ENCODE measurements around the gene LRRIQ1.

LRRIQ1 gene

GRCh38 chr12:84995641-84996040 lies 40.5 kb upstream of the LRRIQ1 start:
- H4K20me1 ChIP-seq (ENCODE audit: insufficient read depth, low read length), result no peaks in the 10 kb centered on the region
- no peak overlapping the region for H2AFZ ChIP-seq (ENCODE audit: low read length)
- H3K9me3 ChIP-seq (replicated peaks; ENCODE audit: insufficient read depth, low read length), result no peaks in the 10 kb centered on the region
- H3K79me2 ChIP-seq (ENCODE audit: low read length), result no peaks in the 10 kb centered on the region
- H3K9me2 ChIP-seq (replicated peaks; ENCODE audit: insufficient read depth, low read length), result no peaks in the 10 kb centered on the region
- H3K4me1 ChIP-seq (ENCODE audit: low read length), result no peaks in the 10 kb centered on the region
- H3K4me2 ChIP-seq (ENCODE audit: low read depth, low read length), result no peak overlapping the region
- no peak for DNase-seq
- H3K27me3 ChIP-seq (replicated peaks; ENCODE audit: insufficient read depth, low read length), result no peaks in the 10 kb centered on the region
- no peak overlapping the region for H3K4me3 ChIP-seq (ENCODE audit: low read length)
- H3F3A ChIP-seq (ENCODE audit: insufficient read depth, low read length), result no peaks in the 10 kb centered on the region
- H3K36me3 ChIP-seq (replicated peaks; ENCODE audit: insufficient read depth, low read length), result no peaks in the 10 kb centered on the region
- TF ChIP-seq EZH2phosphoT487 (IDR thresholded peaks at IDR 0.05; ENCODE audit: low read length) (no peak), EZH2 (optimal IDR thresholded peaks at IDR 0.05; ENCODE audit: low read depth, low read length) (no peak)
- TF ChIP-seq, protein P1, sequence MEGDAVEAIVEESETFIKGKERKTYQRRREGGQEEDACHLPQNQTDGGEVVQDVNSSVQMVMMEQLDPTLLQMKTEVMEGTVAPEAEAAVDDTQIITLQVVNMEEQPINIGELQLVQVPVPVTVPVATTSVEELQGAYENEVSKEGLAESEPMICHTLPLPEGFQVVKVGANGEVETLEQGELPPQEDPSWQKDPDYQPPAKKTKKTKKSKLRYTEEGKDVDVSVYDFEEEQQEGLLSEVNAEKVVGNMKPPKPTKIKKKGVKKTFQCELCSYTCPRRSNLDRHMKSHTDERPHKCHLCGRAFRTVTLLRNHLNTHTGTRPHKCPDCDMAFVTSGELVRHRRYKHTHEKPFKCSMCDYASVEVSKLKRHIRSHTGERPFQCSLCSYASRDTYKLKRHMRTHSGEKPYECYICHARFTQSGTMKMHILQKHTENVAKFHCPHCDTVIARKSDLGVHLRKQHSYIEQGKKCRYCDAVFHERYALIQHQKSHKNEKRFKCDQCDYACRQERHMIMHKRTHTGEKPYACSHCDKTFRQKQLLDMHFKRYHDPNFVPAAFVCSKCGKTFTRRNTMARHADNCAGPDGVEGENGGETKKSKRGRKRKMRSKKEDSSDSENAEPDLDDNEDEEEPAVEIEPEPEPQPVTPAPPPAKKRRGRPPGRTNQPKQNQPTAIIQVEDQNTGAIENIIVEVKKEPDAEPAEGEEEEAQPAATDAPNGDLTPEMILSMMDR (IDR thresholded peaks at IDR 0.05; ENCODE audit: low read length), result no peak
- no peak overlapping the region for H3K9ac ChIP-seq (ENCODE audit: low read length)
- no peak overlapping the region for H3K27ac ChIP-seq (ENCODE audit: low read length)

GRCh38 chr12:84996759-84997158 lies 39.4 kb upstream of the LRRIQ1 start:
- Histone ChIP-seq H3K27ac (ENCODE audit: low read length) (no peak overlapping the region), H2AFZ (ENCODE audit: low read length) (no peak overlapping the region), H4K20me1 (ENCODE audit: insufficient read depth, low read length) (no peaks in the 10 kb centered on the region), H3K9ac (ENCODE audit: low read length) (no peak overlapping the region), H3K9me3 (replicated peaks; ENCODE audit: insufficient read depth, low read length) (no peaks in the 10 kb centered on the region), H3K4me2 (ENCODE audit: low read depth, low read length) (no peak overlapping the region), H3K27me3 (replicated peaks; ENCODE audit: insufficient read depth, low read length) (no peaks in the 10 kb centered on the region), H3F3A (ENCODE audit: insufficient read depth, low read length) (no peaks in the 10 kb centered on the region), H3K4me1 (ENCODE audit: low read length) (no peaks in the 10 kb centered on the region), H3K79me2 (ENCODE audit: low read length) (no peaks in the 10 kb centered on the region), H3K4me3 (ENCODE audit: low read length) (no peak overlapping the region), H3K36me3 (replicated peaks; ENCODE audit: insufficient read depth, low read length) (no peaks in the 10 kb centered on the region), H3K9me2 (replicated peaks; ENCODE audit: insufficient read depth, low read length) (no peaks in the 10 kb centered on the region)
- DNase-seq, result no peak
- TF ChIP-seq, protein P1 (IDR thresholded peaks at IDR 0.05; ENCODE audit: low read length), result no peak
- TF ChIP-seq EZH2phosphoT487 (IDR thresholded peaks at IDR 0.05; ENCODE audit: low read length), result no peak
- TF ChIP-seq EZH2 (optimal IDR thresholded peaks at IDR 0.05; ENCODE audit: low read depth, low read length), result no peak

- no peaks in the 10 kb centered on the region for H3K27me3 ChIP-seq (replicated peaks; ENCODE audit: insufficient read depth, low read length)
- H3K27ac ChIP-seq (ENCODE audit: low read length), result no peak overlapping the region
- H3K9ac ChIP-seq (ENCODE audit: low read length), result no peak overlapping the region
Measured at GRCh38 chr12:84998341-84998740, 37.8 kb upstream of the LRRIQ1 start.

GRCh38 chr12:85000729-85001128 lies 35.4 kb upstream of the LRRIQ1 start:
- no peak overlapping the region for H3K4me2 ChIP-seq (ENCODE audit: low read depth, low read length)
- no peaks in the 10 kb centered on the region for H3K9me2 ChIP-seq (replicated peaks; ENCODE audit: insufficient read depth, low read length)
- no peak for TF ChIP-seq EZH2 (optimal IDR thresholded peaks at IDR 0.05; ENCODE audit: low read depth, low read length)
- TF ChIP-seq, protein P1 (IDR thresholded peaks at IDR 0.05; ENCODE audit: low read length), result no peak
- TF ChIP-seq EZH2phosphoT487 (IDR thresholded peaks at IDR 0.05; ENCODE audit: low read length), result no peak
- H3K9me3 ChIP-seq (replicated peaks; ENCODE audit: insufficient read depth, low read length), result no peaks in the 10 kb centered on the region
- no peaks in the 10 kb centered on the region for H3F3A ChIP-seq (ENCODE audit: insufficient read depth, low read length)
- H2AFZ ChIP-seq (ENCODE audit: low read length), result no peak overlapping the region
- no peak overlapping the region for H3K27ac ChIP-seq (ENCODE audit: low read length)
- no peaks in the 10 kb centered on the region for H3K4me1 ChIP-seq (ENCODE audit: low read length)
- H3K4me3 ChIP-seq (ENCODE audit: low read length), result no peak overlapping the region
- H3K9ac ChIP-seq (ENCODE audit: low read length), result no peak overlapping the region
- H3K79me2 ChIP-seq (ENCODE audit: low read length), result no peaks in the 10 kb centered on the region
- no peaks in the 10 kb centered on the region for H4K20me1 ChIP-seq (ENCODE audit: insufficient read depth, low read length)
- no peak for DNase-seq
- no peaks in the 10 kb centered on the region for H3K36me3 ChIP-seq (replicated peaks; ENCODE audit: insufficient read depth, low read length)
- H3K27me3 ChIP-seq (replicated peaks; ENCODE audit: insufficient read depth, low read length), result no peaks in the 10 kb centered on the region

More at GRCh38 chr12:84998341-84998740, 37.8 kb upstream of the LRRIQ1 start:
- H3K4me2 ChIP-seq (ENCODE audit: low read depth, low read length), result no peak overlapping the region
- no peaks in the 10 kb centered on the region for H3F3A ChIP-seq (ENCODE audit: insufficient read depth, low read length)
- TF ChIP-seq EZH2phosphoT487 (IDR thresholded peaks at IDR 0.05; ENCODE audit: low read length) (no peak), EZH2 (optimal IDR thresholded peaks at IDR 0.05; ENCODE audit: low read depth, low read length) (no peak)
- H3K9me2 ChIP-seq (replicated peaks; ENCODE audit: insufficient read depth, low read length), result no peaks in the 10 kb centered on the region
- H3K36me3 ChIP-seq (replicated peaks; ENCODE audit: insufficient read depth, low read length), result no peaks in the 10 kb centered on the region
- H2AFZ ChIP-seq (ENCODE audit: low read length), result no peak overlapping the region
- no peaks in the 10 kb centered on the region for H4K20me1 ChIP-seq (ENCODE audit: insufficient read depth, low read length)
- no peaks in the 10 kb centered on the region for H3K9me3 ChIP-seq (replicated peaks; ENCODE audit: insufficient read depth, low read length)
- no peaks in the 10 kb centered on the region for H3K79me2 ChIP-seq (ENCODE audit: low read length)
- H3K4me1 ChIP-seq (ENCODE audit: low read length), result no peaks in the 10 kb centered on the region
- no peak for DNase-seq
- H3K4me3 ChIP-seq (ENCODE audit: low read length), result no peak overlapping the region
